ENCODE data around the gene UBE2G1.
"Not testable (repeated sequence)": the region's sequence is repeated elsewhere in the genome, so short reads cannot be mapped to it uniquely, and the experiment has no call there.

UBE2G1 gene

DNA sequence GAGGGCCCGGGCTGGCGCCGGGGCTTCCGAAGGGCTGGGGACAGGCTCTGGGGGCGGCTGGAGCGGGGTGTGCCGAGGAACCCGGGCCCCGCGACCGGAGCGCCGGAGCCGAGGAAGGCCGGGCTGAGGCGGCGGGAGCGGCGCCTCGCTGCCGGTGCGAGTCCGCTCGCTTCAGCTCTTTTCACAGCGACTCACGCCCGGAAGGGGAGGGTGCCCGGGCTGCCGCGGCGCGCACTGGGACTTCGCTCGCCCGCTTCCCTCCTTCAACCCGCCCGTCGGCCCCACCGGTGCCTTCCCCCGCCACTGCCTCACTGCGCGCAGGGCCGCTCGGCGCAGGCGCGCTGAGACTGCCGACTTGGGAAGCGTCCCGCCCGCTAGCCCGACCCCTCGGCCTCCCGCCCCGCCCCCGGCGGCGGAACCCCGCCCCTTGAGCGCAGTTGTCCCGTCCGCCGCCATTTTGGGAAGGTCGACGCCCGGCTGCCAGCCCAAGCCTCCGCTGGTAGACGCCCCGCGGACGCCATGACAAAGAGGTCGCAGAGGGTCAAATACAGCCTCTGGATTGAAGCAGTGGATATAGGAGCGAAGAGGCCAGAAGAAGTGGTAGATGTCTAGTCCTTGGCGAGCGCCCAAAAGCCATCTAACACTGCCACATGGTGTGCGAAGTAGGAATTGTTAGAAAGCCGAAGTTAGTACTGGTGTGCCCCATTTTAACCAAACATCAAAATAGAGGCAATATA, at the start of gene UBE2G1:
Gene UBE2G1 (minus strand): TSS at position 349 of the 737 bp plus-strand sequence. CDS start 359 bp downstream, outside the sequence.
- peak; percentile 100 for DNase-seq (ENCODE audit: low read depth in 2 of 2)

- peak; percentile 90 to 92 for DNase-seq (ENCODE audit: low read depth in 2 of 2)
Measured at GRCh38 chr17:4412933-4413831, 46.7 kb upstream of the UBE2G1 start.

GRCh38 chr17:4411201-4411600, 44.7 kb upstream of the UBE2G1 start:
- no peak for DNase-seq (ENCODE audit: low read depth in 2 of 2)

- no peak for DNase-seq (ENCODE audit: low read depth in 2 of 2)
Measured at GRCh38 chr17:4409659-4410058, 43.2 kb upstream of the UBE2G1 start.

GRCh38 chr17:4407851-4408250, 41.4 kb upstream of the UBE2G1 start:
- no peak for DNase-seq (ENCODE audit: low read depth in 2 of 2)

DNA sequence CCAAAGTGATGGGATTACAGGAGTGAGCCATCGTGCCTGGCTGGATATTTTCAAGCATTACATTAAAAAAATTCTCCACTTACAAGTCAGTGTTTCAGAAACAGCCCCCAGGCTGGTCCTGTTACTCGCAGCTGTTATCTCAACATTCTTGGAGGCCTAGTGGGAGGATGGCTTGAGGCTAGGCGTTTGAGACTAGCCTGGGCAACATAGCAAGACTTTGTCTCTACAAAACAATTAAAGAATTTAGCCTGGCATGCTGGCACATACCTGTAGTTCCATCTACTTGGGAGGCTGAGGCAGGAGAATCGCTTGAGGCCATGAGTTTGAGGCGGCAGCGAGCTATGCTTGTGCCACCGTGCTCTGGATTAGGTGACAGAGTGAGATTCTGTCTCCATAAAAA, 40.7 kb upstream of the UBE2G1 start:
- no peak for DNase-seq (ENCODE audit: low read depth in 2 of 2)

GRCh38 chr17:4406386-4406785, 39.9 kb upstream of the UBE2G1 start:
- no peak for DNase-seq (ENCODE audit: low read depth in 2 of 2)

DNA sequence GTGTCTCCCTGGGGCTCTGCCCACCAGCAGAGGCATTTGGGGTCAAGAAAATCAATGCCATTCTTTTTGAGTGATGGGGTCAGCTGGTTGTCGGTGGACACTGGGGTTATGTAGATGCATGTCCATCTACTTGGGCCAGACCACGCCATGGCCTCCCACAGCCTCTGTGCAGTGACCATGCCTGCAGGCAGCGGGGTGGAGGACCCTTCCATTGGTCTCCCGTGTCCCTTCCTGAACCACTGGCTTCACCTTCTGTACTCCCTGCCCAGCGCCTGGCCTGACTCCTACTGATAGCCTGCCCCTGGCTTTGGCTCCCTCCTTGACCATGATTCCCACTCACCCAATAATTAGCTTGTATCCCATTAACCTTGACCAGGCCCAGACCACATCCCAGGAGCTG, 39.2 kb upstream of the UBE2G1 start:
- no peak for DNase-seq (ENCODE audit: low read depth in 2 of 2)

GRCh38 chr17:4405038-4405669, 38.7 kb upstream of the UBE2G1 start:
- DNase-seq (ENCODE audit: low read depth in 2 of 2): no peak

- DNase-seq (ENCODE audit: low read depth in 2 of 2): no peak
Measured at GRCh38 chr17:4397840-4398239, 31.4 kb upstream of the UBE2G1 start.

GRCh38 chr17:4395111-4395478, 28.6 kb upstream of the UBE2G1 start:
- no peak for DNase-seq (ENCODE audit: low read depth in 2 of 2)

DNA sequence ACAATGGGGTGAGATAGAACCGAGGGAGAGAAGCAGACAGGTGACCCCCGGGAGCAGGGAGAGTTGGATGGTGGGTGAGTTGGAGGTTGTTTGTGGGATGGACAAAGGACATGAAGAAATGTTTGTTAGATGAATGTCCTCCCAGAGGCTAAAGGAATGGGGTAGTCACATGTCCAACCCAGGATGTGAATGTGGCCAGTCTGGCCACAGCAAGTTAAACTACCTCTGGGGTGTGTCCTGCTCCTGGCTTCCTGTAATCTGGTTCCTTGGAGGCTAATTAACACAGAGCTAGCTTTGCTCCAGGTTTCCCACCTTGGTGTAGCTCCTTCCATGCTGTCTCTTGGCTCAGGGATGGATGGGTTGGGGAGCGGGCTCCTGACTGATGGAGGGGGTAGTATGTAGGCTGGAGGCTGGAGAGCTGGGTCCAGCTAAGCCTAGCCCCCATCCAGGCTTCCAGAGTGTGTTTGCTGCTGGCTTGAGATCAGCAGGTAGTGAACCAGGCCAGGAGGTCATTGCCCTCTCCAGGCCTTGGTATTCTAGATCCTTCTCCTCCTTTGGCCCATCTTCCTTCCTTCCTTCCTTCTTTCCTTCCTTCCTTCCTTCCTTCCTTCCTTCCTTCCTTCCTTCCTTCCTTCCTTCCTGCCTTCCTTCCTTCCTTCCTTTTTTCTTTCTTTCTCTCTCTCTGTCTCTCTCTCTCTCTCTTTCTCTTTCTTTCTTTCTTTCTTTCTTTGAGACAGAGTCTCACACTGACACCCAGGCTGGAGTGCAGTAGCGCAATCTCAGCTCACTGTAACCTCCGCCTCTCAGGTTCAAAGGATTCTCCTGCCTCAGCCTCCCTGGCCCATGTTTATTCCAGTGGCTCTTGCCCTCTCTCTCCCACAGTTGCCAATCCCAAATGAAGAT, 28.0 kb upstream of the UBE2G1 start:
- no peak for DNase-seq (ENCODE audit: low read depth in 2 of 2)

- DNase-seq (ENCODE audit: low read depth in 2 of 2): no peak
Measured at GRCh38 chr17:4393806-4394205, 27.3 kb upstream of the UBE2G1 start.

GRCh38 chr17:4389079-4389478, 22.6 kb upstream of the UBE2G1 start:
- DNase-seq (ENCODE audit: low read depth in 2 of 2): no peak

DNA sequence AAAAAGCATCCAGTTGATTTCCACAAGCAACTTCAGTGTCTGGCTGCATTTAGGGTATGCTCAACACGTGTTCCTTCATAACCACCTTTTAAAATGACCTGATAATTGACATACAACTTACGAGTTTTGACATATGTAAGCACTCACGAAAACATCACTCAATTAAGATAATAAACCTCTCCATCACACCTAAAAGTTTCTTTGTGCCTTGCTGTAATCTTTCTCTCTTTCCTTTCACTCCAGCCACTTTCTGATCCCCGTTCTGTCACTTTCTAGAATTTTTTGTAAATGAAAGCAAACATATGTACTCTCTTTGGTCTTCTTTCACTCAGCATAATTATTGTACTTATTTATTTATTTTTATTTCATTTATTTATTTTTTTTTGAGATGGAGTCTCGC, 20.7 kb upstream of the UBE2G1 start:
- no peak for DNase-seq (ENCODE audit: low read depth in 2 of 2)

DNA sequence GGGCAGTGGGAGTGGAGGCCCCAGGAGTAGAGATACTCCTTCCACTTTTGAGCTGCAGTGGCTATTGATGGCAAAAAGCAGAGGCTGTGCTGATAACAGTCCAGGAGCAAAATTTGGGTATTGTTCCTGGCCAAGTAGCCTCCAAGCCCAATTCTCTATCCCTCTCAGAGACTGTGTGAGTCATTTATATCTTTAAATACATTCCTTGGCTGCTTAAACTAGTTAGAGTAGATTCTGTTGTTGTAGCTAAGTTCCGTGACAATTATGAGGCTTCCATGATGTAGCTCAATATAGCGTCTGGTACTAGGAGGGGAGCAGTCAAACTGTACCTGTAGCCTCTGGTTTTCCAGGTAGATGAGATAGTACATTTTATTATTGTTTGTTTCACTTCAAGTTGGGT, 19.9 kb upstream of the UBE2G1 start:
- DNase-seq (ENCODE audit: low read depth in 2 of 2): no peak

- DNase-seq (ENCODE audit: low read depth in 2 of 2): no peak
Measured at GRCh38 chr17:4381690-4382671, 15.5 kb upstream of the UBE2G1 start.

DNA sequence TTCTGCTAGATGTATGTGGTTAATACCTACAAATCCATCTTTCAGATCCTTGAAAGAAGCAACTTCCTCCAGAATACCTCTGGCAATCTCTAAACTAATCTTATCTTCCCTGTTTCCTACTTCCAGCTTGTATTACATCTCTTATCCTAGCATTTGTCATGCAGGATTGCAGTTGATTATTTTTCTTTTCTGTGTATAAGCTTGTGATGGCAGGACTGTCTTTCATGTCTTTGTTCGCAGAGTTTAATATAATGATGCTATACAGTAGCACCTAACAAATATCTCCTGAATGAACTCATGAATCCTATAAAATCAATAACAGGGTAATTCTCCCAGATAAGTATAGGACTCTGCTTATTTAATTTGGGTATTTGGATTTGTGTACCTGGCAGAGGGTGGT, 12.2 kb upstream of the UBE2G1 start:
- DNase-seq (ENCODE audit: low read depth in 2 of 2): no peak

DNA sequence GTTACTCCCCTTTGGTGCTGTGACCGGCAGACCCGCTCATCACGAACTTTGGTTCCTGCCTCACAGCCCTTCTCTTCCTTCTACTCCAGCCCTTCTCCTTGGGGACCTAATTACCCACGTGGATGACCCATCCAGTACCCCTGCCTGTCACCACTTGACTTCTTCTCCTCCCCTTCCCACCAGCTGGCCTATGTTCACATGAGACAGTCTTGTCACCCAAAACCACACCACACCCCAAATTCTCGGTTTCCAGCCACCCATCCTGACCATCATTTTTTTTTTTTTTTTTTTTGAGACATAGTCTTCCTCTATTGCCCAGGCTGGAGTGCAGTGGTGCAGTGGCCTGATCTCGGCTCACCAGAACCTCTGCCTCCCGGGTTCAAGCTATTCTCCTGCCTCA, 10.8 kb upstream of the UBE2G1 start:
- DNase-seq (ENCODE audit: low read depth in 2 of 2): not testable (repeated sequence)

GRCh38 chr17:4375796-4376440, 9.4 kb upstream of the UBE2G1 start:
- DNase-seq (ENCODE audit: low read depth in 2 of 2): not testable (repeated sequence)
